Measurements from ENCODE around the gene SYT7. TPM values are rescaled to one million over a fixed set of nuclear protein-coding genes. Genes with fewer than 3 reads are reported as not detected.

The SYT7 gene
- total RNA-seq, 1 donor: 3.6 TPM

DNA sequence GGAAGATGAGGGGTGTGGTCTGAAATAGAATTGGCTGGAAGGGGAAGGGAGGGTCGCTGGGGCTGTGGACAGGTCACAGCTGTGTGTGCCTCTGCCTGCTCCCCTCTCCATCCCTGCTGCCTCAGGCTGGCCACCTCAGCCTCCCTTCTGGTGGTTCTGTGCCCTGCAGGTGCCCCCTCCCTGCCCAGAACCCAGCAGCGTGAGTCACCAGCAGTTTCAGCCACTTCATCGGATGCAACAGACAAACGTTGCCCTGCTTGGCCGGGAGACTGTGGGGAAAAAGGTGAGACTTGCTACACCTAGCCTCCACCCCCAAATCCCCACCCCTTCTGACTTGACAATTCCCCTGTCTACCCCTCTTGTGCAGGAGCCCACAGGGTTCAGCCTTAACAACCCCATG, 94.1 kb downstream of the SYT7 start:
- Histone ChIP-seq H3K27me3 (ENCODE audit: insufficient read depth, low read length) (peaks cover 7% of the 10 kb centered on the region), H3K4me3 (ENCODE audit: insufficient read depth, low read length) (no peak overlapping the region), H3K36me3 (ENCODE audit: insufficient read depth, low read length) (no peaks in the 10 kb centered on the region), H3K79me2 (ENCODE audit: insufficient read depth, low read length) (no peaks in the 10 kb centered on the region), H3K4me1 (ENCODE audit: insufficient read depth, low read length) (peaks cover 21% of the 10 kb centered on the region), H4K20me1 (ENCODE audit: insufficient read depth, low read length) (peaks cover 10% of the 10 kb centered on the region), H2AFZ (ENCODE audit: low read length) (no peak overlapping the region), H3K27ac (ENCODE audit: low read depth, low read length) (no peak overlapping the region), H3K4me2 (ENCODE audit: insufficient read depth, low read length) (no peak overlapping the region), H3K9me3 (ENCODE audit: low read depth, low read length) (no peaks in the 10 kb centered on the region)
- TF ChIP-seq, protein P1, sequence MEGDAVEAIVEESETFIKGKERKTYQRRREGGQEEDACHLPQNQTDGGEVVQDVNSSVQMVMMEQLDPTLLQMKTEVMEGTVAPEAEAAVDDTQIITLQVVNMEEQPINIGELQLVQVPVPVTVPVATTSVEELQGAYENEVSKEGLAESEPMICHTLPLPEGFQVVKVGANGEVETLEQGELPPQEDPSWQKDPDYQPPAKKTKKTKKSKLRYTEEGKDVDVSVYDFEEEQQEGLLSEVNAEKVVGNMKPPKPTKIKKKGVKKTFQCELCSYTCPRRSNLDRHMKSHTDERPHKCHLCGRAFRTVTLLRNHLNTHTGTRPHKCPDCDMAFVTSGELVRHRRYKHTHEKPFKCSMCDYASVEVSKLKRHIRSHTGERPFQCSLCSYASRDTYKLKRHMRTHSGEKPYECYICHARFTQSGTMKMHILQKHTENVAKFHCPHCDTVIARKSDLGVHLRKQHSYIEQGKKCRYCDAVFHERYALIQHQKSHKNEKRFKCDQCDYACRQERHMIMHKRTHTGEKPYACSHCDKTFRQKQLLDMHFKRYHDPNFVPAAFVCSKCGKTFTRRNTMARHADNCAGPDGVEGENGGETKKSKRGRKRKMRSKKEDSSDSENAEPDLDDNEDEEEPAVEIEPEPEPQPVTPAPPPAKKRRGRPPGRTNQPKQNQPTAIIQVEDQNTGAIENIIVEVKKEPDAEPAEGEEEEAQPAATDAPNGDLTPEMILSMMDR (IDR thresholded peaks at IDR 0.05; ENCODE audit: extremely low read depth, low read depth, low read length): no peak
- DNase-seq (ENCODE audit: insufficient read length, low spot score, missing footprints): no peak

DNA sequence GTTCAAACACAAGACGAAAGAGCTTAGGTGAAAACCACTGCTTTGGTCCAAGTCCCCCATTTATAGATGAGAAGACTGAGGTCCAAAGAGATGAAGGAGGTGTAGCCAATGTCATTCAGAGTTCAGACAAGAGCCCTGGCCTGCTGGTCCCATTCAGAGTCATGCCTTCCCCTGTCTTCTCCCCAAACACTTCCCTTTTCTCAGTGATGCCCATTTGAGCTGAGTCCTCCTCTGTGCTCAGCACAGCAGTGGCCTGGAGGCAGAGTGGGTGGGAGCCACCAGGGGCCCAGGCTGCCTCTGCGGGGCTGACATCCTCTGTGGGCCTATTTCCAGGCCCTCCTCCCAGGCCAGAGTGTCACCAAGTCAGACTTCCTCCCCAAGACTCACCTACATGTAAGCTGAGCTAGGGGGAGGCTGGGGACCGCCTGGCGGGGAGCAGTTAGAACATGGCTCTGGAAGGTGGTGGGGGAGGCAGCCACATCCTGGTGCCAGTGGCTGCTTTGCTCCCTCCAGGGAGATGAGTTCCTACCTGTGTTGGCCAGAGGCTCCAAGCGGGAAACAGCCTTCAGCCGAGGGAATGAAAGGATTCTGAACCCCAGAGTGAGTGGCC, 94.8 kb downstream of the SYT7 start:
- peak; percentile 74 for DNase-seq (ENCODE audit: insufficient read length, low spot score, missing footprints)
- Histone ChIP-seq H3K9me3 (ENCODE audit: low read depth, low read length) (no peaks in the 10 kb centered on the region), H3K4me3 (ENCODE audit: insufficient read depth, low read length) (no peak overlapping the region), H3K79me2 (ENCODE audit: insufficient read depth, low read length) (no peaks in the 10 kb centered on the region), H3K27me3 (ENCODE audit: insufficient read depth, low read length) (peaks cover 12% of the 10 kb centered on the region), H2AFZ (ENCODE audit: low read length) (no peak overlapping the region), H4K20me1 (ENCODE audit: insufficient read depth, low read length) (peaks cover 11% of the 10 kb centered on the region), H3K36me3 (ENCODE audit: insufficient read depth, low read length) (no peaks in the 10 kb centered on the region), H3K4me1 (ENCODE audit: insufficient read depth, low read length) (peaks cover 21% of the 10 kb centered on the region), H3K4me2 (ENCODE audit: insufficient read depth, low read length) (no peak overlapping the region), H3K27ac (ENCODE audit: low read depth, low read length) (no peak overlapping the region)
- TF ChIP-seq, protein P1 (IDR thresholded peaks at IDR 0.05; ENCODE audit: extremely low read depth, low read depth, low read length): no peak

DNA sequence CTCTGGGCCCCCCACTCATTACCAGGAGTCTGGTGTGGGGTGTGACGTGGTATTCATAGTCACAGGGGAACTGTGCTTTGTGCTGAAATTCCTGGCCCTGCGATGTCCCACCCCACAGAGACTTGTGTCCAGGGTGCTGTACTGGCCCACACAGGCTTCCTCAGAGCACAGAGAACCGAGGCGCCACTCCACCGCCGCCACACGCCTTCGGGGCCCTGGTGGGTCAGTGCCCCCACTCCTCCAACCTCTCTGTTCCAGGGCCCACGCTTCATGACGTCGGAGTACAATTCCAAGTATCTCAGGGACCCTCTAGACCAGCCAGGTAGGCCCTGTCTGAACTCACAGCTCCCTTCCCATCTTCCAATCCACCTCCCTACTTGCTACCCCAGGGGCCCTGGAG, 95.8 kb downstream of the SYT7 start:
- Histone ChIP-seq H3K36me3 (ENCODE audit: insufficient read depth, low read length) (no peaks in the 10 kb centered on the region), H3K79me2 (ENCODE audit: insufficient read depth, low read length) (no peaks in the 10 kb centered on the region), H2AFZ (ENCODE audit: low read length) (no peak overlapping the region), H3K4me1 (ENCODE audit: insufficient read depth, low read length) (peaks cover 15% of the 10 kb centered on the region), H3K4me2 (ENCODE audit: insufficient read depth, low read length) (no peak overlapping the region), H3K4me3 (ENCODE audit: insufficient read depth, low read length) (no peak overlapping the region), H3K9me3 (ENCODE audit: low read depth, low read length) (no peaks in the 10 kb centered on the region), H4K20me1 (ENCODE audit: insufficient read depth, low read length) (peaks cover 8% of the 10 kb centered on the region), H3K27me3 (ENCODE audit: insufficient read depth, low read length) (peaks cover 12% of the 10 kb centered on the region), H3K27ac (ENCODE audit: low read depth, low read length) (no peak overlapping the region)
- peak; percentile 52 for DNase-seq (ENCODE audit: insufficient read length, low spot score, missing footprints)
- TF ChIP-seq, protein P1 (IDR thresholded peaks at IDR 0.05; ENCODE audit: extremely low read depth, low read depth, low read length): no peak

DNA sequence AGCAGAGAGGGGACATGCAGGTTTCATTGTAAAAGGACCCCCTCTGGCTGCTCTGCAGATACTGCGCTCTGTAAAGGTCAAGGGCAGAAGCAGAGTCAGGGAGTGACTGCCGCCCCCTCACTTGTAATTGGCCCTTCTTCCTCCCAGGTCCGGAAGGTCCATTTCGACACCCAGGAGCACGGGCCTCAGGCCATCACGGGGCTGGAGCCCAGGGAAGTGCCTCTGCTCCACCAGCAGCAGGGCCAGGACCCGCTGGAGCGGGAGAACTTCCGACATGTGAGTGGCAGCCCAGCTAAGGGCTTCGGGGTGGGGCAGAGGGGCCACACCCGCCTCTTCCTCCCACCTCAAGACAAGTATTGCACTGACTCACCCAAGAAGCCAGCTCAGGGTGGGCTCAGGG, 96.3 kb downstream of the SYT7 start:
- H3K36me3 ChIP-seq (ENCODE audit: insufficient read depth, low read length): no peaks in the 10 kb centered on the region
- no peaks in the 10 kb centered on the region for H3K79me2 ChIP-seq (ENCODE audit: insufficient read depth, low read length)
- no peak overlapping the region for H3K4me3 ChIP-seq (ENCODE audit: insufficient read depth, low read length)
- H3K27me3 ChIP-seq (ENCODE audit: insufficient read depth, low read length): peaks cover 12% of the 10 kb centered on the region
- no peak overlapping the region for H3K4me2 ChIP-seq (ENCODE audit: insufficient read depth, low read length)
- H3K9me3 ChIP-seq (ENCODE audit: low read depth, low read length): no peaks in the 10 kb centered on the region
- peak; percentile 65 for DNase-seq (ENCODE audit: insufficient read length, low spot score, missing footprints)
- TF ChIP-seq, protein P1 (IDR thresholded peaks at IDR 0.05; ENCODE audit: extremely low read depth, low read depth, low read length): no peak
- H3K4me1 ChIP-seq (ENCODE audit: insufficient read depth, low read length): peaks cover 9% of the 10 kb centered on the region
- H3K27ac ChIP-seq (ENCODE audit: low read depth, low read length): no peak overlapping the region
- H4K20me1 ChIP-seq (ENCODE audit: insufficient read depth, low read length): peaks cover 4% of the 10 kb centered on the region
- H2AFZ ChIP-seq (ENCODE audit: low read length): no peak overlapping the region
